Stimulated activated memory B cell treated with anti-CD40 and anti-IgM and Interleukin-4, amounts not matched to agents 10 μg/mL and 1 μg/mL and 100 μg/mL, for 72 hours (primary cell): ENCODE measurements around the gene CNPY1.

Source experiments
- ATAC-seq: fragments of 150-1000 bp; cut with Tn5 transposase; 2 replicates; pipeline ENCODE4 v1.10.0; 2021
- H3K27ac Mint-ChIP-seq: one replicate; pipeline ENCODE4 v1.8.0; 2022; ENCODE audit warnings: mild to moderate bottlenecking, mixed read lengths
- H3K27me3 Mint-ChIP-seq: one replicate; pipeline ENCODE4 v1.8.0; 2022; ENCODE audit warnings: mixed read lengths
- H3K36me3 Mint-ChIP-seq: one replicate; pipeline ENCODE4 v1.8.0; 2022; ENCODE audit warnings: mixed read lengths
- H3K4me1 Mint-ChIP-seq: one replicate; pipeline ENCODE4 v1.8.0; 2022; ENCODE audit warnings: mixed read lengths
- H3K4me3 Mint-ChIP-seq: one replicate; pipeline ENCODE4 v1.8.0; 2022; ENCODE audit warnings: mild to moderate bottlenecking, moderate library complexity, mixed read lengths
- H3K9me3 Mint-ChIP-seq: one replicate; pipeline ENCODE4 v1.8.0; 2022; ENCODE audit warnings: mixed read lengths

CNPY1 gene

DNA sequence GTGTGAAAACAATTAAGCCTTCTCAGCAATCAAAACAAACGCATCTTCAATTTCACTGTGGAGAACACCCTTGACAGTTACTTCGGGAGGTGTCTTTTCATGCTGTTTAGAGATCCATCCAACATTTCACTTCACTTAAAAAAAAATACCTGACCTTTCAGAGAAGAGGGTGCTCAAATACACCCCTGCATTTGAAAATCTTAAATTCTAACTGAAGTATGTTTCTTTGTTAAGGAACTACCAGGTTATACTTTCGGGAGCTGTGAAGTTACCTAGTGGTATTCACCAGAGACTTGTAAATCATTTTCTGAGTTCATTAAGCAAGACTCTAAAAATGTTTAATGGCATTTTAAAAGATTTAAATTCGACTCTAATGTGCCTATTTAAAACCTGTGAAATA is 38.8 kb downstream of the CNPY1 start:
- Mint-ChIP-seq H3K27me3 (peaks cover 81% of the 10 kb centered on the region), H3K27ac (no peak overlapping the region)

DNA sequence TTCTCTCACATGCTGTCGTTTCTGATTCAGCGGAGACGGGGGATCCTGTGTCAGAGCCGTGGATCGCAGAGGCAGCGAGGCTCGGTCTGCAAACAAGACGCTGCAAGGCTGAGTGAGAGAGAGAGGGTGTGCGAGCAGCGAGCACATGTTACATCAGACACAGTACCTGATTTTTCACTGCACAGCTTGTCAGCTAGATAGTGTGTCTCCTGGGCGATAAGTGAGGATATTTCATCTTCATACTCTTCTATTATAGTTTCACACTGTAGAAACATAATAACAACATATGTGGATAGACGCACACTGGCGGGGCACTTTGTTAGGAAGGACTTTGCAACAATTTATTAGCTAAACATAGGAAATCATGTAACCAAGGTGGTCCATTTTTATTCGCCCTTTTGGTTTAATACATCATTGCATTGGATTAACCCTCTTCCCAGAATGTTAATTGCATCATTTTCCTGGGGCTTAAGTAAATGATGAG is 39.5 kb downstream of the CNPY1 start:
- H3K4me3 Mint-ChIP-seq = no peak overlapping the region
- H3K27me3 Mint-ChIP-seq = peaks cover 81% of the 10 kb centered on the region
- H3K27ac Mint-ChIP-seq = no peak overlapping the region
- H3K9me3 Mint-ChIP-seq = peaks cover 5% of the 10 kb centered on the region
- no peak for ATAC-seq
- peaks cover 14% of the 10 kb centered on the region for H3K4me1 Mint-ChIP-seq
- H3K36me3 Mint-ChIP-seq = peaks cover 5% of the 10 kb centered on the region

More for the DNA sequence above, 38.8 kb downstream of the CNPY1 start:
- Mint-ChIP-seq H3K36me3 (peaks cover 5% of the 10 kb centered on the region), H3K4me1 (peaks cover 14% of the 10 kb centered on the region), H3K9me3 (peaks cover 5% of the 10 kb centered on the region), H3K4me3 (no peak overlapping the region)
- ATAC-seq = no peak

DNA sequence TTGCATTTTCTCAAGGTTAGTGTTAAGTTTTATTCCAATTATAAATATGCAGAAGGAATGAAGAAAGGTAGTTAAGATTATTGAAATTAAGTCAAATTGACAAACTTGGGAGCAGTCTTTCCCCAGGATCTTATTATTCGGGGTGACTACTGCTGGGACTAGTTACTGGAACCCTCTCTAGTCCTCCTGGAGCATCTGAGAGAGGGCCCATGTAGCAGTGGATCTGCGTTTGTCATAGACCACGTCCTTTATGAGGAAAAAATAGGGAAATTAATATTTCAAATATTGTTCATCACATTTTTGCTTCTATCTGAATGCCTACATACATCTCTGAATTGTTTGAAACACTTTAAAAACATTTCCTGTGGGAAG is 41.0 kb downstream of the CNPY1 start:
- Mint-ChIP-seq H3K4me1 (peaks cover 14% of the 10 kb centered on the region), H3K36me3 (peaks cover 5% of the 10 kb centered on the region)

DNA sequence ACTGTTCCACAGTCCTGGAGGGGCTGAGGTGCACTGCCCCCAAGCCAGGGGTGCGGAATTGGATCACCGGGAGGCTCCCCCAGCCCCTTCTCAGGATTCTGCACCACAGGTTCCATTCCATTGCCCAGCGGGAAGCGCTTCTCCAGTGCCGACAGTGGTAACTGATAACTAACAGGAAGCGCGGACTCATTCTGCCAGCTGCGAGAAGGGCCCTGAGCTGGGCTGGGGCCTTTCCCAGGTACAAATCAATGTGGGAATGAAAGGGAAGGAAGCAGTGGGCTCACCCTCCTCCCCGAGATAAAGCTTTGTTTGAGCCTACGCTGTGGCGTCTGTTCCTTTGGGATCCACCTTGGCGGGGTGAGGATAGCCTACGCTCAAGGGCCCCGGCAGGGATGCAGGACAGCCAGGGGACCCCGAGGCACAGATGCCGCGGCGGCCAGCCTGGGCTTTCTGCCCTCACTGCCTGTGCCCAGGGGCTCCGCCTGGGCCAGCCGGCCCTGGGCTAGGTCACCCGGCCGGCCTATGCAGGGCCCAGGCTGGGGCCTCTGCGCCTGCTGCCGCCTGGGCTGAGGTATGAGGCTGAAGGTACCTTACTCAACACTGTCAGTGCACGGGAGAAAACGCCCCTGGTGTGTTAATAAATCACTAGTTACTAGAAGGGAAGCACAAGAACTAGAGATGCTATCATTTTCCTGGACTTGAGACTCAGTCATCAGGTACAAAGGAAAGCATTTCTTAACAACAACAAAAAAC is 49.0 kb downstream of the CNPY1 start:
- ATAC-seq = peak; percentile 48
- Mint-ChIP-seq H3K27me3 (peaks cover 38% of the 10 kb centered on the region), H3K36me3 (no peaks in the 10 kb centered on the region), H3K27ac (no peak overlapping the region), H3K4me1 (no peaks in the 10 kb centered on the region), H3K4me3 (no peak overlapping the region), H3K9me3 (no peaks in the 10 kb centered on the region)

More for the DNA sequence above, 41.0 kb downstream of the CNPY1 start:
- Mint-ChIP-seq H3K9me3 (peaks cover 5% of the 10 kb centered on the region), H3K4me3 (no peak overlapping the region), H3K27ac (no peak overlapping the region), H3K27me3 (peaks cover 75% of the 10 kb centered on the region)
- no peak for ATAC-seq

DNA sequence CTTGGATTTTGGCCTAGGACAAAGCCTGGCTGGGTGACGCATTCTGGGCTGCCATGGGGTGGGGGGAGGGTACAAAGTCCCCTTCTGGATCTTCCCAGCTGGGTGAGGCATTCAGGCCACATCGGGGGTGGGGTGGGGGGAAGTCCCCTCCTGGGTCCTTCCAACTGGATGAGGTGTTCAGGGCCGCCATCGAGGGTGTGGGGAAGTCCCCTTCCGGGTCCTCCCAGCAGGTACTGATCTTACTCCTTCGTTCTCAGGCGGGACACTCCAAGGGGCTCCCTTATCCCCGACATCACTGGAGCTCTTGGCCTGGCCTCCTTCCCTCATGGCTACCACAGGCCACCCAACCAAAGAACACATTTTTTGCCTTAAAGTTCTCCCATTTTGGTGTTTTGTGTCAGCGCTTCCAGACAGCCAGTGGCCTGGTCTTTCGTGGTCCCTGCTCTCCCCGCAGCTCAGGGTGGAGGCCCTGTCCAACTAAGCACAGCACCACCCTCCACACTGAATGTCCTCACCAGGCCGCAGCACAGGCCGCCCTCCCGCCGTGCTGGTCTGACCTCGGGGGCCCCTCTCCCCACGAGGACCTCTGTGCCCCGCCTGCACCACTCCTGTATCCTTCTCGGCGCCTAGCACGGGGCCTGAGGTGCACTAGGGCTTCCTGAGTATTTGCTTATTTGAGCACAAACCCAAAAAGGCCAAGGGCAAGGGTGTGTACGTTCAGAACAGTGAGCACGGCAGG is 49.9 kb downstream of the CNPY1 start:
- no peak for ATAC-seq
- H3K9me3 Mint-ChIP-seq = peaks cover 6% of the 10 kb centered on the region
- H3K4me1 Mint-ChIP-seq = peaks cover 7% of the 10 kb centered on the region
- peaks cover 40% of the 10 kb centered on the region for H3K27me3 Mint-ChIP-seq
- H3K4me3 Mint-ChIP-seq = no peak overlapping the region
- no peak overlapping the region for H3K27ac Mint-ChIP-seq
- no peaks in the 10 kb centered on the region for H3K36me3 Mint-ChIP-seq

DNA sequence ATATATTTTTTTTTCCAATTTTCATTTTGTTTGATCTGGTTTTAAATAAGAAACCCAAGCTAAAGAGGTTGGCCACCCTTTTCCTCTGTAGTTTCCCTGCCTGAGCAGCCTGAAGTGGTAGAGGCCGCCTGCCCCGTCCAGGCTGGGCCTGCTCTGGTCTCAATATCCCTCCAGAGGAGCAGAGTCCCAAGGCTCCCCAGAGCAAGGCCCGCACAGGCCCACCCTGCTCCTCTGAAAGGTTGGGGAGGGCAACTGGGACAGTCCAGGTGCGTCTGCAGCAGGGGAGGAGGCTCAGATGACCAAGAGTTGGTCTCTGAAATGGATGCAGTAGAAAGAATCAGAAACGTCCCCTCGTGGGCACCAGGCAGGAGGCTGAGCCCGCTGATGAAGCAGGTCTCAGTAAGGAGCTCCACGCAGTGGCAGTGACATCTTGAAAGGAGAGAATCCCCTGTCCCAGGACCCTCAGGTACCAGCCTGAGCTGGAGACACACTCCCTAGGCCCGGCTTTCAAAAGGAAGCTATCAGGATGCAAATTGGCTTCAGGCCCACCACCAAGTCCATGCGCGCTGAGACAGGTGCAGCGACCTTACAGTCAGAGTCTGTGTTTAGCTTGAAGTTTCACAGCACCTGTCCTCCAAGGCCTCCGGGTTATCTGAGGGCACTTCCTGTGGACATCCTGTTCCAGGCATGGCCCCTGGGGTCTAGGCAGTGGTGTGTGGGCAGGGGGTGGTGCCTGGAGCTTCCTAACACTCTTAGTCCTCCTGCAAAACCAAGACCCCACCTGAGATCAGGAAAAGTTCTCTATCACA is 50.7 kb downstream of the CNPY1 start:
- Mint-ChIP-seq H3K27ac (no peak overlapping the region), H3K4me3 (no peak overlapping the region), H3K9me3 (peaks cover 6% of the 10 kb centered on the region), H3K4me1 (peaks cover 15% of the 10 kb centered on the region), H3K27me3 (peaks cover 43% of the 10 kb centered on the region), H3K36me3 (peaks cover 5% of the 10 kb centered on the region)
- ATAC-seq = no peak

DNA sequence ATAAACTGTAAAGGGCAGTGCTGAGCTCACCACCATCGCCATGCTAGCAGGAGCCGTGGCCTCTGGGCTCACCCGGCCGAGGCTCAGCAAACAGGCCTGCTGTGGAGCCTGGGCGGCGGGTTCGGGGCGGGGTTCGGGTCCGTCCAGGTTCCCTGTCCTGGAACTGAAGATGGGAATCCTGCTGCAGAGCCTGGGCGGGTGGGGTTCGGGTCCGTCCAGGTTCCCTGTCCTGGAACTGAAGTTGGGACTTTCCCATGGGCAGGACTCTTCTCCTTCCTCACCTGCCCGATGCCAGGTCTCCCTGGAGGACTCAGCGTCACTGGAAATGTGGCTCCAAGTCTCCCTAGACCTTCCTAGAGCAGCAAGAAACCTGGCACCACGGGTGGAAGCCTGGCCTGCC is 51.8 kb downstream of the CNPY1 start:
- no peak for ATAC-seq
- H3K27me3 Mint-ChIP-seq = peaks cover 37% of the 10 kb centered on the region
- no peak overlapping the region for H3K4me3 Mint-ChIP-seq
- H3K27ac Mint-ChIP-seq = no peak overlapping the region
- peaks cover 5% of the 10 kb centered on the region for H3K36me3 Mint-ChIP-seq
- H3K4me1 Mint-ChIP-seq = peaks cover 26% of the 10 kb centered on the region
- peaks cover 6% of the 10 kb centered on the region for H3K9me3 Mint-ChIP-seq

DNA sequence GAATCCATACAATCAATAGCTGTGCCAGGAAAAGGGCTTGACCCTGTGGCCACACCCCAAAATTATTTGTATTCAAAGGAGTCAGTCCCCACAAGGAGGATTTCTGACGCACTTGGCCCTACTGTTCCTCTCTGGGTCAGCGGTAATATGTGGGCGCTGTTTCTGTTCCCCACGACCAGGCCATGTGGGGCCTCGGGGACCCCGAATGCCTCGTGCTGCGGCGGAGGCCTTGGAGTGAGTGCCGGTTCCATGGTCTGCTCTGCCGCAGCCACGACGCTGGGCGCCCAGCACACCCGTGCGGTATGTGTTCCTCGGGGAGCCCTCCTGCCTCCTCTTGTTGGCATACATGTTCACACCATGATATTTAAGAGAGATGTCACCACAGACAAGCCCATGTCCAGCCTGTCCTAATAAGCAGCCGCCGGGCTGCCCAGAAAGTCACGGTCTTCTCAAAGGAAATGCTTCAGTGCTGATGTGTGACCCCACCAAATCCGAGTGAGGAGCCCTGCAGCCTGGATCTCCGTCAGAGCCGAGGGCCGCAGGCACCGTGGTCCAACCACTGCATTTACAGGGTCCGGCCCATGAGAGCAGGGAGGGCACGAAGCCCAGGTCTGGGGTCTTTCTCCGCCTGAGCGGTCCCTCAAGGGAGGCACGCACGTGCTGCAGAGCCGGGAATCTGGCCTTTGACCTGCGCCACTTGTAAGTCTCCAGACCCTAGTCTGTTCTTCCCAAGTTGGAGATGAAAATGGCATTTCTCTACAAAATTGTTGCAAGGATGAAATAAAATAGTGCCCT is 52.4 kb downstream of the CNPY1 start:
- no peak for ATAC-seq
- Mint-ChIP-seq H3K9me3 (peaks cover 6% of the 10 kb centered on the region), H3K4me1 (peaks cover 32% of the 10 kb centered on the region), H3K36me3 (peaks cover 5% of the 10 kb centered on the region), H3K27me3 (peaks cover 31% of the 10 kb centered on the region), H3K4me3 (no peak overlapping the region), H3K27ac (no peak overlapping the region)

DNA sequence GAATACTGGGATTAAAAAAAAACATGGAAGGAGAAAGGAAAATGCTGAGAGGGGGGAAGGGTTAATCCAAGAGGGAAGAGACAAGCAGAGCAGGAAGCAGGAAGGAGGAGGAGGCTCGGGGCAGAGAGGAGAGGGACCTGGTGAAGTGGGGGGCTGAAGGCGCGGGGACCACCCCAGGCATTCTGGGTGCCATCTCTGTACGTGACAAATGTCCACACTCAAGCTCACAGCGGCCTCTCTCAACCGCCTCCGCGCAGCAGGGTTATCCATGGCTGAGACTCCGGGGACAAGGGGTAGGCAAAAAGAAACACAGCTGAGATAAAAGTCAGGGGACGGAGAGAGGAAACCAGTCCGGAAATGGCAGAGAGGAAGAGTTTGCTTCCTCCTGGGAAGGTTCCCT is 54.5 kb downstream of the CNPY1 start:
- no peak for ATAC-seq
- peaks cover 35% of the 10 kb centered on the region for H3K4me1 Mint-ChIP-seq
- peak overlapping the region; percentile 54 for H3K4me3 Mint-ChIP-seq
- peak overlapping the region; percentile 87 for H3K27ac Mint-ChIP-seq
- H3K27me3 Mint-ChIP-seq = peaks cover 25% of the 10 kb centered on the region
- H3K36me3 Mint-ChIP-seq = peaks cover 5% of the 10 kb centered on the region
- peaks cover 6% of the 10 kb centered on the region for H3K9me3 Mint-ChIP-seq

DNA sequence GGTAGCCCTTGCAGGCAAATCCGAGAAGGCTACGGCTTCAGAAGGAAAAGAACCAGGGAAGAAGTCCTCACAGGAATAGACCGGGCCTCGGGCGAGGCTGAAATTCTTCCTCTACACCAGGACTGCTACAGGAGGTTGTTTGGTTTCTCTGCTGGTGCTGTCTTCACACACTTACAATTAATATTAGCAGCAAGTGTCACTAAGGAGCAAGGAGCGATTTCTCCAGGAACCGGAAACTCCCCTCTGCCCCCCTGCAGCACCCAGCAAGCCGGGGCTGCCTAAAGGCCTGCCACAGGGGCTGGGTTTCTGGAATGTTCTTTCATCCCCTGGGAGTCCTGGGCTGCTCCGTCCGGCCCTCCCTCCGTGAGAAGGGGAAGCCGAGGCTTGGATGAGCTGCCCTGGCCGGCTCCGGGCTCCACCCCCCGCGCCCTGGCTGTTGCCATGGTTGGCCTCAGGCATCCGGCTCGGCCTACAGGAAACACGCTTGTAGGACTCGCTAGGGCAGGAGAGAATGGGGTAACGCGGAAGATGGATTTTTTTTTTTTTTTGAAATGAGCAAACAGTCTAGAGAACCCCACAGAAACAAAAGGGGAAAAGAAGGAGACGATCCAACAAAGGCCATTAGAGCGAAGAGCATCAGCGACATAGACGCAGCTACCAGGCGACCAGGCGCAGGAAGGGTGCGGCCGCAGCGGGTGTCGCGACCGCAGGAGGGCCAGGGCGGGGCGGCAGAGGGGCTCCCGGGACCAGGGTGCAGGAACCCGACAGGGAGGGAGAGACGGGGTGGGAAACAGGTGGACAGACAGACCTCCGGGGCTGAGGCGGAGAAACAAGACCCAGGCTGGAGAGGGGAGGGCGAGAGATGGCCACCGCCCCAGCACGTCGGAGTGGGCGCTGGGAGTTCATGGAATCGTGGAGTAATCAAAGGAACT is 55.4 kb downstream of the CNPY1 start:
- Mint-ChIP-seq H3K4me3 (peak overlapping the region; percentile 85), H3K4me1 (peaks cover 35% of the 10 kb centered on the region), H3K27ac (peak overlapping the region; percentile 87), H3K36me3 (peaks cover 5% of the 10 kb centered on the region), H3K9me3 (peaks cover 6% of the 10 kb centered on the region), H3K27me3 (peaks cover 17% of the 10 kb centered on the region)
- peak; percentile 88 for ATAC-seq

DNA sequence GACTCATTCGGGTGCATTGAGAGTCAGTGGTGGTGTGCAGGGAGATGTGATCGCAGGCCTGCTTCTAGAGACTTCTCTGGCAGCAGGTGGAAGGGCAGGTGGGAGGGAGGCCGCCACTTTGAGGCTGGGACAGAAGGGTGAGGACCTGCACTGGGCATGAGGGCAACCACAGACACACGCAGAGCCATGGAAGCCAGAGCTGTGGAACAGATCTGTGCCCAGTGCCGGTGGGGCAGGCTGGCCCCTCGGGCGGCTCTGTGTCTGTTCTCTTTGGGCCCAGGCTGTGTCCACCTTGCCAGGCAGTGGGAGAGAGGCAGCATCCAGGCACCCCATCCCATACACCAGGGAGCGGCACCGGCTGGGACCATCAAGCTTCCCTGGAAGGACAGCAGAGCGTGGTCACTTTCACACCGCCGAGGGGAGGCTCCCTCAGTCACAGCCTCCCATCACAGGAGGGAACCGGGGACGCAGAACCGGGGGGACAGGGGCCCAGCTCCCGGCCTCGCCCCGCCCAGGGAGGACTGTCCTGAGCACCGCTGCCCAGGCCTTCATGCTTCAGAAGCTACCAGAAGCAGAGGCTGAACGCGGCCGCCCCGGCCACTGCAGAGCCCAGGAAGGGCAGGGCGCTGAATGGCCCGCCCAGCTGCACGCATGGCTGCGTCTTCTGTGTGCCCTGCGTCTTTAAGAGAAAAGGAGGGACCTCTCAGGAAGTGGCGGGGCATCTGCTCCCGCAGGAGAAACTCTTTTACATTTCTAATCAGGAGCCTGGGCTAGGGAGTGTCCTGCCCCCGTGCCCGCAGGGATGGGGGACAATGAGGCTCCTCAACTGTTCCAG is 56.3 kb downstream of the CNPY1 start:
- Mint-ChIP-seq H3K9me3 (peaks cover 6% of the 10 kb centered on the region), H3K4me1 (peaks cover 35% of the 10 kb centered on the region), H3K27ac (peak overlapping the region; percentile 87), H3K36me3 (peaks cover 5% of the 10 kb centered on the region), H3K27me3 (peaks cover 17% of the 10 kb centered on the region), H3K4me3 (peak overlapping the region; percentile 85)
- peak; percentile 42 for ATAC-seq

DNA sequence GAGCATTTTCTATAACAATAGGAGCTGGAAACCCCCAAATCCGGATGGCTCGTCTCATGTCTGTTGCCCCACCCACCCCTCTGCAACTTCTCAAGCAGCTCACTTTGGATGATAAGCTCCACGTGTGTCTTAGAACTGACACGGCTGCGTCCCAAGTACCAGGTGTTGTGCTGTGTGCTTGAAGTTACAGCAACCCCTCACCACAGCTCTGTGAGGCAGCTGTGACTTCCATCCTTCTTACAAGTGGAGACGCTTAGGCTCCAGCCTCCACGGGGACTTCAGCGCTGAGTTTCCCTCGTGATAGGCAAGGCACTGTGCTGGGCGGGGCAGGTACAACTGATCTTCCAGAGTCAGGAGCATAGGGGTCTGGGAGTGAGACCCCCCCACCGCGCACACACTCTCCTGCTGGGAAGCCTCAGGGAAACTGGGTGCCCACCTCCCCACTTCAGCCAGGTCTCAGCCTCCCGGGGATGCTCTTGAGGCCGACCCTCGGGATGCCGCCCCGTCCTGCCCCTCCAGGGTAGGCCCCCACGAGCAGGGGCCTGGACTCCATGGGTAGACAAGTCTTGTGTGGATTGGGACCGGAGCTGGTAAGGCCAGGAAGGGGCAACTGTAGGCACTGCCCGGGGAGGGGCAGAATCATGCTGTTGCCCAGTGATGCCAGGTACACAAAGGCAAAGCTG is 57.1 kb downstream of the CNPY1 start:
- peak overlapping the region; percentile 87 for H3K27ac Mint-ChIP-seq

More for the DNA sequence above, 57.1 kb downstream of the CNPY1 start:
- Mint-ChIP-seq H3K27me3 (peaks cover 17% of the 10 kb centered on the region), H3K4me1 (peaks cover 35% of the 10 kb centered on the region), H3K9me3 (peaks cover 6% of the 10 kb centered on the region), H3K4me3 (peak overlapping the region; percentile 85), H3K36me3 (peaks cover 5% of the 10 kb centered on the region)
- no peak for ATAC-seq
